IPS-NIHi11 (cell line): ENCODE measurements around the gene ZBTB21.
A peak's percentile ranks its signal among the peaks of the same experiment; 100 is the strongest.
"Not testable (repeated sequence)": the region's sequence is repeated elsewhere in the genome, so short reads cannot be mapped to it uniquely, and the experiment has no call there.

Experiments used
- DNase-seq: peaks from one replicate; pipeline ENCODE4 v3.0.0; 2012; ENCODE audit warnings: mixed read lengths, low spot score

Gene ZBTB21

DNA sequence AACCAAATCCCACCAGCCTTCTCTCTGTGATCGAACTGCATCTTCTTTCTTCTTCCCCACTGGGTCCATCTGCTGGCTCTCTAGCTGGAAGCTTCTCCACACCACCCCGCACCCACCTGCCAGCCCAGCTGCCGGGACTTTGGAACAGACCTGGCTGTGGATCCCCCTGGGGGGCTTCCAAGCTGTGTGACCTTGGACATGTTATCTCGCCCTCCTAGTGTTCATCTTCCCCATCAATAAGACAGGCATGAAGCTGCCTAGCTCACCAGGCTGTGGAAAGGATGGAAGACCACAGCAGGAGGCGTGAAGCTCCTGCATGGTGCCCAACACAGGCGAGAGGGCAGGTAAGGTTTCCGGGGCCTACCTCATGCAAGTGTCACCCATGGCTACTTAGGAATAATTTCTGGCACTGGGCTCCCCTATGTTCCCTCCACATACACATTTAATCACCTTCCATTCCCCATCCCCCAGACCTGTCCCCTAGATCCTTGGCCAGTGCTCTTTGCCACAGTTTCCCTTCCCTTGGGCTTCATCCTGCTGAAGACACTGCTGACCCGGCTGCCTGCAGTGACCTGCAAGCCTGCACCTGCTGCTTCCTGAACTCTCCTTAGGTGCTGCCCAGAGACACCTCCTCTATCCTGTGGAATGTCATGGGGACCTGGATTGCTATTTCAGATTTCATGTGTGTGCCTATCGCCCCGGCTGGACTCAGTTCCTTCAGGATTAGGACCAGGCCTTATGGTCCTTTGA, 43.1 kb downstream of the ZBTB21 start:
- DNase-seq, result no peak

DNA sequence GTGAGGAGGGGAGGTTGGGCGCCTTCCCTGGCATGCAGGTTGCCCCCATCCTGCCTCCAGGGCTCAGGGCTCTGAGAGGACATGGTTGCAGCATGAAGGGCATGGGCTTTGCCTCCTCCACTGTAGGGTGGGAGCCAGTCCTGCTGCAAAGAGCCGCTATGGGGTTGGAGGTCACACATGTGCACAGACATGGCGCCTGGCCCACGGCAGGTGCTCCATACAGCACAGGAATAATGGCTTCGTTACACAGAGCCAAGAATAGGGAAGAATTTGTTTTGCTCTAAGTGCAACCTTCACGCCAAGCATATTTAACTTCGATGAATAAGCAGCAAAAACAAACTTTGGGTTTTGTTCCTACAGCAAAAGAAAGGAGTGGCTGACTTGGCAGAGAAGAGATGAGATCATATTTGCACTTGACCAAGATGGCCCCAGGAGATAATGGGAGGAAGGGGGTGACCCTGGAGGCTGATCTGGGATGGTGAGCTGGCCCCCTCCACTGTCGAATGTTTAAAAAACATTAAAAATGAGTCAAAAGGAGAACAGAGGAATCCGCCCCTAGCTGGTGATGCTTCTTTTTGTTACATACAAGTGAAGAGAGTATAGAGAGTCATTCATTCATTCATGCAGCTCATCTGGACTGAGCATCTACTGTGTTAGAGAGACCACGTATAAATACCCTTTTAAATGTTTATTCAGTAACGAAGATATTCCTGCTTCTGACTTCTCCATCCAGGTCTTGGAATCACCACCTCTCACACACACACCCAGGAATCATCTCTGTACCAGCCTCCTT, 43.9 kb downstream of the ZBTB21 start:
- DNase-seq, result no peak

DNA sequence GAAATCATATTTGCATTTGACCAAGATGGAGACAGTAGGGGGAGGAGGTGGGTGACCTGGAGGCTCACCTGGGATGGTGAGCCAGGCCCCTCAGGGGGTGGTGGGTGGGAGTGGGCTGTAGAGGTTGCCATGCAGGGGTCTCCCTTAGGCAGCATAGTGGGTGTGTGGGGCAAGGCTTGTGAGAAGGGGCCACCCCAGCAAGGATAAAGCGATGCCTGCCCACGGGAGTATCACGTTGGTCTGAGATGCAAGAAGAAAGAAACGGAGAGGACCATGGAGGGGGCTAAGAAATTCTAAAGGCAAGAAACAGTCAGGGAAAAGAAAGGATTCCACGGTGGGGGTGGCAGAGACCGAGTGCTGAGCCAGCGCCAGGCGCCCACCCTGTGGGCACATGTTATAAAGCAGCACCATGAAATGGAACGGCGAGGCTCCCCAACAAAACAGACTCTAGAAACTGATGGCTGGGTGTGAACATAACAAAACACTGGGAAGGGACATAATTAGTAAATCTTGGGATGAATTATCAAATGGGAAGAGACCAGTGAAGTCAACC, 44.6 kb downstream of the ZBTB21 start:
- DNase-seq, result no peak

DNA sequence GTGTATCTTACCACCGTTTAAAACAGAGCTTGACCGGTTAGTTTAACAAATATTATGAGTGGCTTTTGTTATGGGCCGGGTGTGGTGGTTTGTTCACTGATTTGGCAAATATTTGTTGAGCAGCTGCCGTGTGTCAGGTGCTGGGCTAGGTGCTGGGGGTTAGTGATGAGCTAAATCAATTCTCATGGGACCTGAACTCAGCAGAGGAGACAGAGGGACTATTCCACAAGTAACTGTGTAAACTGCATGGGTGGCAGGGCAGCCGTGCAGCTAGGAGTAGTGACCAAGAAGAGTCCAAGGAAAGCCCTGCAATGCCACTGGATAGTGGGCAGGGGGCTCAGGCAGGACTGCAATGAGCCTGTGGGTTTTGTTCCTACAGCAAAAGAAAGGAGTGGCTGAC, 45.1 kb downstream of the ZBTB21 start:
- DNase-seq, result no peak

DNA sequence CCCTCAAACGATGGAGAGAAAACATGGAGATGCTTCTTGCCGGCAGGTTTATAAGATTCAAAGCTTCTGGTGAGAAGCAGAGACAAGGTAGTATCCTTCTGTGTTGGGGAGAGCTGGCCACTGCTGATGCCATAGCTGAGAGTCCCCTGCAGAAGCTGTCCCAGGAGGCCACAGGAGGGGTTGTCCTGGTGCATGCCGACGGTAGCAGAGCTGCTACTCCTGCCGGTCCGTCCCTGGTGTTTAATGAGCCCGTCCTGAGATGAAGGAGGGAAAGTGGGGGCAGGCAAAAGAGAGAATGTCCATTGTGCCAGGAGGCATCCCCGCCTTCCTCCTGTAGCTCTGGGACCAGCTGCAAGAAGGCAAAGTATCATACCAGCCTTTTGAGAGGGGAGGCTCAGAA, 46.0 kb downstream of the ZBTB21 start:
- DNase-seq, result no peak

DNA sequence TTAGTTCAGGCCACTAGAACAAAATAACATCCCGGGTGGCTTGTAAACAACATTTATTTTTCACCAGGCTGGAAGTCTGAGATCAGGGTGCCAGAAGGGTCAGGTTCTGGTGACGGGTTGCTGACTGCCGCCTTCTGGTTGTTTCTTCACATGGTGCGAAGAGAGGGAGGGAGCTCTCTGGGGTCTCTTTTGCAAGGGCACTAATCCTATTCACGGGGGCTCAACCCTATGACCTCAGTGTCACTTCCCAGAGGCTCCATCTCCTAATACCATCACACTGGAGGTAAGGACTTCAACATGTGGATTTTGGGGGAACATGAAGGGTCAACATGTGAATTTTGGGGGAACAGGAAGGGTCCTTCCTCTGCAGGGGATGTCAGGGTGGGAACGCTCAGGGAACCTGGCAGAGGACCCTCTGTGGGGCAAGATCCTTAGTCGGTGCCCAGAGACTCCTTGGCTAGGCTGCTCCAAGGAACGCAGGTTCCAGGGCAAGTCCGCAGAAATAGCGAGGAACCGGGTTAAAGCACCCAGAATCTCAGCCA, 47.7 kb downstream of the ZBTB21 start:
- DNase-seq, result no peak

DNA sequence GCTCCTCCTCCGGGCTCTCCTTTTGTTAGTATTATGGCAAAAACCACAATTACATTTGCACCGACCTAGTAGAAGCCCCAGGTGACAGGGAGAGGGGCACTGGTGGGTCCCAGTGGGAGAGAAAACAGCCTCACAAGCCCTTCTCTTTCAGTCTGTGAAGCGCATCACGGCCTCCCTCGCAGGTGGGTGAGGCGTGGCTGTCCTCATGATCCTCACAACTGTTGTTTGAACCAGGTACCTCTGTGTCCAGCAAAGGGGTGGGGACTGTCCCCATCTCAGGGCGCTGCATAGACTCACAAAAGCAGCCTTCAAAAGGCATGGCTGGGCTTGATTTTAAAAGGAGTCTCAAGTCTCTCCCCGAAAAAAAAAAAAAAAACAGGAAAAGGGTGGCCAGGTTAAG, 48.4 kb downstream of the ZBTB21 start:
- DNase-seq, result no peak

DNA sequence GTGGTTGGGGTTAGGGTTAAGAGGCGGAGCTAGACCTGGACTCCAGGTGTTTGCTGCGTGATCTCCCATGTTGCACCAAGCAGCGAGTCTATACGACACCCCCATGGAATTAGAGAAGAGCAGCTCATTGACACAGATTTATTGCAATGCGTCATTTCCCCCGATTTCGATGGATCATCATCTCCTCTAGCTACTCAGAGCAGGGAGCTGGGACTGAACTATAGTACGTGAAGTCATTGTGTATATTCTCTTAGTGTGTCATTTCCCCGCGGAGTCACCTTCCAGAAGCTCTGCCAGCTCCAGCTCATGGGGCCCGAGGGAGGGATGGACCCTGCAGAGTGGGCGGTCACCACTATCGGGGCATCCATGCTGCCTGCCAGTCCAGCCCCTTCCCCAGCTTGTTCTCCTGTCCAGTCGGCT, 48.9 kb downstream of the ZBTB21 start:
- DNase-seq, result no peak

DNA sequence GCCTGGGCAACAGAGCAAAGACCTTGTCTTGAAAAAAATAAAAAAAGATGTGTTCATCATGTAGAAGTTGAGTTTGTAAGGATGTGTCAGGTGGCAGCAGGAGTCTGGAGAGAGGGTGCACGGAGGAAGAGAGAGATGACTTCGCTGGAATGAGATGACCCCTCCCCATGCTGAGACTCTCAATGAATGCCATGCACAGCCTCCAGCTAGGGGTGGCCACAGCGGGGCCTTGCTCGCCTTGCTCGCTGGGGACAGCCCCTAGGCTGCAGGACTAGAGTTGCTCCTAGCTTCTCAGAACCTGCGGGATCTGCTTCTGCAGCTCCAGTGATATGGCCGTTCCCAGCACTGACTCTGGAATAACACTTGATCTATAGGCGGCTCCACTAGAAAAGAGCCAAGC, 49.8 kb downstream of the ZBTB21 start:
- no peak for DNase-seq

DNA sequence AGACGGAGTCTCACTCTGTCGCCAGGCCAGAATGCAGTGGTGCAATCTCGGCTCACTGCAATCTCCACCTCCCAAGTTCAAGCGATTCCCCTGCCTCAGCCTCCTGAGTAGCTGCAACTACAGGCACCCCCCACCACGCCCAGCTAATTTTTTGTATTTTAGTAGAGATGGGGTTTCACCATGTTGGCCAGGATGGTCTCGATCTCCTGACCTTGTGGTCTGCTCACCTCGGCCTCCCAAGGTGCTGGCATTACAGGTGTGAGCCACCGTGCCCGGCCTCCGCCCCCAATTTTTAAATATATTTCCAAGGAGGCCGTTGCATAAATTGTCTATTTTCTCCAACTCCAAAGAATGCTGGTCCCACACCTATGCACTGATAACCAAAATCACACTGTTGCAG, 50.5 kb downstream of the ZBTB21 start:
- not testable (repeated sequence) for DNase-seq

DNA sequence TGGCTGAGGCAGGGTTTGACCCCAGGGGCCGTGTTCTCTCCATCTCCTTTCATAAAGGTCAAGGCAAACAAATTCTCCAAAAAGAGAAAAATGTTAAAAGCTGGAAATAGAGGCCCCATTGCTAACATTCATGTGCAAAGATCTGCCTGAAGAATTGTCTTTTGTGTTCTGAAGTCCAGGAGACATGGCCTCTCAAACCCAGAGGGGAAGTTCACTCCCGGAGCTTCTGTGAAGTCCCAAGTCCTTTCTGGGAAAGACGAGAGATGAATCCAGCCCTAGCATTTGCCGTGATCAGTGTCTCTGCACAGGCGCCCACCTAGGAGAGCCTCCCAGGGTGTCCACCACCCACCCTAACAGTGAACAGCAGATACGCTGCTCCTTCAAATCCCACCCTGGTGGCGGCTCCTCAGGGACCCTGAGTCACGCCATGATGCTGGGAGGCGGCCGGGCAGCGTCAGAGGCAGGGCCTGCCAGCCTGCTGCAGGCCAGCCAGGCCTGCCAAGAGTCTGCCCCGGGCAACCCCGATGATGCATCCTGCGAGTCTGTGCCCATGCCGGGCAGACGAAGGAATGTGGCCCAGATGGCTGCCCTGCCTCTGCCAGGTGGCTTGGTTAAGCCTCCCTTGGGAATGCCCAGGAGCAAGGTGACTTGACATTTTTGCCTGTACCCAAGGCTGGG, 51.1 kb downstream of the ZBTB21 start:
- DNase-seq, result no peak

DNA sequence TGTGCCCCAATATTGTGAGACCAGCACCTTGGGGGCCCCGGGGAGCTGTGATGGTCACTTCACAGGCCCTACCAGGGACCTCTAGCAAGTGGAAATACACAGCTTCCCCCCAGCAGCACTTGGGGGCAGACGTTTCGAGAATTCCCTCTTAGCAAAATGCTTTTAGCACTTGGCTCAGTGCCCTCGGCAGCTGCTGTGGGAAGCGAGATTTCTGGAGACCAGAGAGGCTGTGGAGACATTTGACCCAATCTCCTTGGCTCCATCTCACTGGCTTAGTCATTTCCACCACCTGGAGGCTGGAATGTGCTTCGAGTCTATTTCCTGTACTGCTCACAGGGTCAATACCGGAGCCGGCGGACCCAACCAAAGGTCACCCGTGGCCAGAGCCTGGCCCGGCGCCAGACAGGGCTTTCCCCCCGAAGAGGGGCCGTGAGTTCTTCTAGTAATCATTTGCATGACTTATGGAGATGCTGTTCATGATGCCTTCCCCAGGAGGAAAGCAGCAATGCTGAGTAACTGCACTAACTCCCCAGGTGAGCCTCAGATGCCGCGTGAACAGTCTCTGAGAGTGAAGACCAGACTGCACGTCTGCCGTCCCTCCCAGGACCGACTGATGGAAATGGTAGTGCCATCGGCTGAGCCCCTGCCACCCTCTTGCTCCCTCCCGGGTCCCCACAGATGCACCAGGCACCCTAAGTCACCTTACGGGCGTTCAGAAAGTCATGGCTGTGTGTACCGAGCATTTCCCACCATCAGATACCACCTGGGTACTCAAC, 52.0 kb downstream of the ZBTB21 start:
- peak; percentile 60 for DNase-seq

DNA sequence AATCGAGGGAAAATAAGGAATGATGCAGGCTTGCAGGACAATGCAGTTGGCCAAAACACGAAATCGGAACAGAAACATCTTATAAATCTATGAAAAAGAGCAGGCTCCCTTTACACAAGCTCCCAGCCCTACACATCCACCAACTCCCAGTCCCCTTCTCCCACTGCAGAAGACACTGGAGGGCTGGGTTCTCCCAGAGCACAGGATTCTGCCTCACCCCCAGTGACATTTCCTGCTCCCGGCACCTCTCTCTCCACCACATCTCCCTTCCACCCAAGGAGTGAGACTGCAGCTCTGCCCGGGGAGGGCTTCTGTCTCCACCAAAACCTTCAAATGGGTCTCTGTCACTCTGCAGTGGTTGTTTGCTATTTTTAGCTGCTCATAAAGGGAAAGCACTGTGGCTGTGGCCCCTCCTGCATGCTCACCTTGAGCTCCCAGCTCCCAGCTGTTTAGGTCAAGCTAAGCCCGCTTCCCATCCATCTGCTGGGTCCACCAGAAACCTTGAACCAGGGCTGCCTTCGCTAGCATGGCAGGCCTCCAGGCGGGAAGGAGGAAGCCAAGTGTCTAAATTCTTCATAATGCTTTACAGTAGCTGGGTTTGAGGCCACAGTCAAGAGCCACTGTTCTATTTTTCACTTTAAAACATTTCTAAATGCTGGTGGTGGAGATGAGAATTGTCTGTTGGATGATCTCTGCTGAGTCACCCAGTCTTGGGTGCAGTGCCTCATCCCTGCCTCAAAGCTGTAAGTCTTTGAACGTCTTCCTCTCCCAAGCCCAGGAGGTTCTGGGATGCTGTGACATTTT, 53.0 kb downstream of the ZBTB21 start:
- no peak for DNase-seq

DNA sequence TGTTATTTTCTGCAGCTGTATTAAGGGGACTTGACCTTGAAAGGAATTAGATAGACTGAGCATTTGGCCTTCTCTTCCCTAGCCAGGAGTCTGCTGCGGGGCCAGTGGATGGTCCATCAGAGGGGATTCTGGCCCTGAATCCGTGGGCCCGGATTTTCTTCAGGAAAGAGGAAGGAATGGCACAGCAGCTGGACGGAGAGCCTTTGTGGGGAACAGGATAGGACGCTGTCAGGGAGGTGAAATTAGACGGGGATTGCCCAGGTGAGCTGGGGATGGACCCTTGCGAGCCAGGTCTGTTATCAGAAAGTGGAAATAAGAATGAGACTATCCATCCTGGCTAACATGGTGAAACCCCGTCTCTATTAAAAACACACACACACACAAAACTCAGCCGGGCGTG, 54.6 kb downstream of the ZBTB21 start:
- DNase-seq, result no peak

DNA sequence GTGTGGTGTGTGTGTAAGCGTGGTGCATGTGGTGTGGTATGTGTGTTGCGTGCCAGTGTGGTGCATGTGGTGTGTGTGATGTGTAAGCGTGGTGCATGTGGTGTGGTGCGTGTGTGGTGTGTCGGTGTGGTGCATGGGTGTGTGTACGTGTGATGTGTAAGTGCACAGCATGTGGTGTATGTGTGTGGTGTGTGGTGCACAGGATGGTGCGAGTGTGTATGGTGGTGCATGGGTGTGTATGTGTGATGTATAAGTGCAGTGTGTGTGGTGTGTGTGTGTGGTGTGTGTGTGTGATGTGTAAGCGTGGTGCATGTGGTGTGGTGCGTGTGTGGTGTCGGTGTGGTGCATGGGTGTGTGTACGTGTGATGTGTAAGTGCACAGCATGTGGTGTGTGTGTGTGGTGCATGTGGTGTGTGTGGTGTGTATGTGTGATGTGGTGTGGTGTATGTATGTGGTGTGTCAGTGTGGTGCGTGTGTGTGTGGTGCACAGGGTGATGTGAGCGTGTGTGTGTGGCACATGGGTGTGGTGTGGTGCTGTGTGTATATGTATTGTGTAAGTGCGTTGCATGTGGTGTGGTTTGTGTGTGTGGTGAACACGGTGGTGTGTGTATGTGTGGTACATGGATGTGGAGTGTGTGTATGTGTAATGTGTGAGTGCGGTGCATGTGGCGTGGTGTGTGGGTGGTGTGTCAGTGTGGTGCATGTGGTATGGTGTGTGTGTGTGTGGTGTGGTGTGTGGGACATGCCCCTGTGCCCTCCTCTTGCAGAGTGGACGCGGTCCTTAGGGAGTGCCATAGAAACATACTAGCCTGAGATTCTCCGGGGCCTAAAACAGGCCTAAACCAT, 55.3 kb downstream of the ZBTB21 start:
- no peak for DNase-seq

DNA sequence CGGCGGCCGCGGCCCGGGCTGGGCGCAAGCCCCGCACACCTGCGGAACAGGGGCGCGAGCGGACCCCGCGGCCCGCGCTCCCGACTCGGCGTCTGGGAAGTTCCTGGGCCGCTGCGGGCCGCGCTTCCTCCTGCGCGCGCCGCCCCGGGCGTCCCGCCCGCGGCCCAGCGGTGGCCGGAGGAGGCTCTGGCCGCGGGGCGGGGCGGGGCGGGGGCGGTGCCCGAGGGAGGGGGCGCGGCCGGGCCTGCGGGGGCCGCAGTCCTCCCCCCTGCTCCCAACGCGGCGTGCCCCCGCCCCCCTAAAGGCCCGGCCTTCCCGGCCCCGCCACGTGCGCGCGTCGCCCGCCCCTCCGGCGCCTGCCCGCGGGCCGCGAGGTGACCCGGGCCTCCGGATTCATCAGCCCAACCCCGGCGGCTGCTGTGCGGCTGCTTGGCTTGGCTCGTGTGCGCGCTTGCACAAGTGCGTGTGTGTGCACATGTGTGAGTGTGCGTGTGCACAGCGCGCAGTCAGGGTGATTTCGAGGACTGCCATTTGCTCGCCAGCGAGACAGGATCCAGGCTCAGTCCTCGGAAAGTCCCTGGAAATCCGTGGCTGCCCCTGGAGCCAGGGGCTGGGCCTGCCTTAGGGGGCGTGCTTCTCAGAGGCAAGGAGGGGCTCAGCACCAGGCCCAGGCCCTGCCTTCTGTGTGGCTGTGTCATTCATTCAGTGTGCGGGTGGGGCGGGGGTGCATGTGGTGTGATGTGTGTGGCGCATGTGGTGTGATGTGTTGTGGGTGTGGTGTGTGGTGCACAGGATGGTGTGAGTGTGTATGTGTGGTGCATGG, 56.1 kb downstream of the ZBTB21 start, which contains the start of gene C2CD2:
Gene C2CD2 (minus strand): TSS at position 188 of the 823 bp plus-strand sequence. CDS start 370 bp downstream, outside the sequence.
- DNase-seq, result peak; percentile 94

DNA sequence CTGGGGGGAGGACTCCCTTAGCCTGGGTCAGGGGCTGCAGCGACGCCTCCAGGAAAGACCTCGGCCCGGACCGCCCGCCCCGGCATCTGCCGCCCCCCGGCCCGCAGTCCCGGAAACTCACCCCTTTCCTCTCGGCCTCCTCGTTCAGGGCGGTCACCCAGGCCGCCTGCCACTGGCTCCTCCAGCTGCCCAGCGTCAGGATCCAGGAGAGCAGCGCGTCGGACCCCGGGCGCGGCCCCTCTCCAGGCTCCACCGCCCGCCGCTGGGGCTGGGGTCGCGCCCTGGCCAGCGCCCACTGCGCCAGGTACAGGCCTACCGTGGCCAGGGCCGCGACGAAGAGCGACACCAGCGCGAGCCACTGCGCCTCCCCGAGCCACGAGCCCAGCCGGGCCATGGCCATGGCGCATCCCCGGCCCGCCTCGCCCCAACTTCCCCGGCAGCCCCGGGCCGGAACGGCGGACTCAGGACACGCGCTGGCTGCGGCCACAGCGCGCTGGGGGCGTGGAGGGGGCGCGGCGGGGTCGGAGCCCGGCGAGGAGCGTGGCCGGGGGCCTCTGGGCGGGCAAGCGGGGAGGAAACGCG, 56.8 kb downstream of the ZBTB21 start:
- DNase-seq, result peak; percentile 63

DNA sequence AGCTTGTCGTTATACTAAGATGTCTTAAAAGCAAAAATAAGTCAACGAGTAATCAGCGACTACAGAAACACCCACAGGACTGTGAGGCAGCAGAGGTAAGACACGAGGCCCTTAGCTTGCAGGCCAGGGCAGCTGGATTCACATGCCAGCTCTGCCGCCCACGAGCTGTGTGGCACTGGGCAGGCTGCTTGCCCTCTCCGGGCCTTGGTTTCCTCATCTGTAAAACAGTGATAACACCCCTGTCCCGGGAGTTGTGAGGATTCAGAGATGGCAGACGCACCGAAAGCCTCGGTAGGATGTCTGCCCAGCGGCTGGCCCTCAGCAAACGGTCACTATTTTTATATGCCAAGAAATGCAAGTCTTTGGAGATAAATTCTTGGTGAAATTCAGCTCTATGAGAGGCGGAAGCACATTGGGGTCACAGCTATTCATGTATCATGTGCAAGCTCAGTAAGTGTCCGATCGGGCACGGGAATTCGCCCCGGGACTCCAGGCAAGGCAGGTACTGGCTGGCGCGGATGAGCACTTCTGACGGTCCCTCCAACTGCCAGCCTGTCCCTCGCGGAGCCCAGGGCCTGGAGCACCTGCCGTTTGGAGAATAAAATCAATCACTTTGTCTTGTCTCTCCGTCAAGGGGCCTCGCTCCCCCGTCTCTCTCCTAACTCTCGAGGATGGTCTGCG, 57.5 kb downstream of the ZBTB21 start:
- DNase-seq, result peak; percentile 34
